Endothelial cell of hepatic sinusoid (primary cell): ENCODE results near the gene LILRA5.
"Not testable (repeated sequence)": the region's sequence is repeated elsewhere in the genome, so short reads cannot be mapped to it uniquely, and the experiment has no call there.

Experiments used
- in situ Hi-C: cut with HindIII; loops from 2 replicates; pipeline ENCODE4 v1.10.0; 2017; ENCODE audit warnings: low sequenced_read_pairs

LILRA5 gene

DNA sequence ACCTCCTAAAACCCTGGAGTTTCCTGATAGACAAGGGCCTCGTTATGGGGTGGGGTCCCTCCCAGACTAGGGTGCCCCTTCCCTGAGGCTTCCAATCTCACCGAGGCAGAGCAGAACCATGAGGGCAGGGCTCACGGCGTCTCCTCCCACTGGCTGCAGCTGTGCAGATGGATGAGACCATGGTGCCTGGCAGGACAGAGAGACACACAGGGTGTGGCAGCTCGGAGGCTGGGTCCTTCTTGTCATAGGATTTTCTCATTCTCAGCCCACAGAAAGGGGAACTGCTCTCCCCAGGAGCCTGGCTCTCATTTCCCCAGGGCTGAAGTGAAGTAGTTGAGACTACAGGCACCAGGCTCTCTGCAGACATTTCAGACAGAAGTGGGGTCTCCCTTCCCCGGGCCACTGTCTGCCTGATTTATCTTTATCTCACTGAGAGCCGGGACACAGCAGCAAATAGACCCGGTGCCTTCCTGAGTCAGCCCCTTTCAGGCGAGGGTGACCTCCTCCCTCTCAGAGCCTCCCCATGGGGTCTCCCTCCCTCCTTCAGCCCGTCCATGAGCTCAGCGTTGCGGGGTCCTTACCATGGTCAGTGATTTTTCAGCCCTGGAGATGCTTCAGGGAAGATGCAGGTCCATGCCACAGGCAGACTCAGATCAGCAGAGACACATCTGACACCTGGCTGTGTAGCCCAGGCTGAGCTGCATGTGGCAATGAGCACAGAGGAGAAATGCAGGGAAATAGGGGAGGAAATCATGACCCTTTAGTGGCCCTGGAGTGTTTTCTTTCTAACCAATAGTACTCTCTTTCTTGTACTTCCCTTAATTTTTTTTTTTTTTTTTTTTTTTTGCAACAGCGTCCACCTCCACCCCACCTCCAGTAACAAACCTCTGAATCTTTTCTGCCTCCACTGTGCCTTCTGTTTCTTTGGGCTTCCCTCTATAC, at the start of gene LILRA5:
LILRA5 (minus strand) TSS at position 731 of the 942 bp plus-strand sequence; CDS start at position 584, 147 bp downstream.
- in situ Hi-C loops = no loop called here

DNA sequence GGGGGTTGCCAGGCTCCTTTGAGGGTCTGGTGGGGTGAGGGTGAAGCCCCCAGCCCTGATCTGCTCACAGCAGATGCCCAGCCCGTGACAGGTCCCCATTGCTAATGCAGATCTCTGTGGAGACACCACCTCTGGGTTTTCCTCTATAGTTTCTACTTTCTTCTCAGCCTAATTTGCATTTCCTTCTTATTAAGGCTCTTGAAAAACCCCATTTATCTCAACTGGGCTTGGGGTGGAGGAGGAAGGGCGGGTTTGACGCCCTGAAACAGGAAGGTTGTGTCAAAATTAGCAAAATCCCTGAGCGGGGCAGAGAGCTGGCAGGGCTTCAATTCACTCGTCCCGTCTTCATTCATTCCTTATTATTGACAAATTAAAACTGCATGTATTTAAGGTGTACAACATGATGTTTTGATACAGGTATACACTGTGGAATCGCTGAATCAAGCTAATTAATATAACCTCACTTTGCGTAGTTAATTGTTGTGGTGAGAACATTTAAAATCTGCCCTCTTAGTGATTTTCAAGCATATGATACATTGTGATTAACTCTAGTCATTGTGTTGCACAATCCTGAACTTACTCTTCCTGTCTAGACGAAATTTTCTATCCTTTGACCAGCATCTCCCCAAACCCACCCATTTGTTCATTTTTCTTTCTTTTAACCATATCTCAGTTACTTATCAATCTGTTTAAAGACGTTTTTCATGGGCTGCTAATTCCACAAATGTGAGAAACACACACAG, 48.9 kb upstream of the LILRA5 start:
- in situ Hi-C loops = not testable (repeated sequence)

DNA sequence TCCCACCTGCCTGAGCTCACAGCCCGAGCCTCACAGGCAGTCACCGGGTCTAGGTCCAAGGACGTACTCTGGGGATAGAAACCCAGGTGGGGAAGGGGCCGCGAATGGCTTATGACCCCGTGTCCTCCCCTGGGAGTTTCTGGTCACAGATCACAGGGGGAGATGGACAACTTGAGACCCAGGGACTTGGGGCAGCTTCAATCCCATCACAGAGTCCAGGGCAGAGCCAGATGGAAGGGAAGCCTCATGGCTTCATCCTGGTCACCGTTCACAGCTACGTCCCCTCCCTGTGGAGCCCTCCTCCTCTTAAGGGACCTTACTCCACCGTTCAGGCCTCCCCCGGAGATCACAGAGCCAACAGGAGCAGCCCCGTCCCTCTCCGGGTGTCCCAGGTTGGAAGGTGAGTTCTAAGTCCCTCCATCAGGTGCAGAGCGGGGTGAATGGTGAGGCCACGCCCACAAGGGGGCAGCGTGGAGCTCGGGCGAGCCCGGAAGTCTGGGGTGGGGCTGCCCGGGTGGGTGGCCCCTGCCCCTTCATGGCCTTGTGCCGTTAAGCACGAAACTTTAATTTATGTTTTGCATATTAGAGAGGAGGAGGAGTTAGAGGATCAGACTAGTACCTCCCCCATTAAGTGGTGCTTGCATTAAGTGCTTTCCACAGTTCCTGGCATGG, 46.3 kb upstream of the LILRA5 start:
- in situ Hi-C loops = not testable (repeated sequence)

DNA sequence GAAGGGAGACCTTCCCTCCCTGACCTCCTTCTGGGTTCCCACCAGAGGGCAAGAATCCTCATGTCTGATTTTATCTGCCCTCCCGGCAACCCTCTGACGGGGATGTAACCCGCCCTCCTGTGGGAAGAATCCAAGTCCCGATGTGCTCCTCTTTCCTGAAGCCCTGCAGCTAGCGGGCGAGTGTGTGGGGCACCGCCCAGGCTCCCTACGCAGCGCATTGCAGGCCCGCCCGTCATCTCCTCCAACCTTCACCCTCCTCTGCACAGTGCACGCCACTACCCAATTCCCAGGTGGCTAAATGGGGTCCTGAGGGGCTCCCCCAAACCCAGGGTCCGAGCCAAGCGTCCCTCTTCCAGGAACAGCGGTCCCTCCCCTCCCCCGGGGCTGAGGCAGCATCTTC, 44.4 kb upstream of the LILRA5 start:
- in situ Hi-C loops = no loop called here

DNA sequence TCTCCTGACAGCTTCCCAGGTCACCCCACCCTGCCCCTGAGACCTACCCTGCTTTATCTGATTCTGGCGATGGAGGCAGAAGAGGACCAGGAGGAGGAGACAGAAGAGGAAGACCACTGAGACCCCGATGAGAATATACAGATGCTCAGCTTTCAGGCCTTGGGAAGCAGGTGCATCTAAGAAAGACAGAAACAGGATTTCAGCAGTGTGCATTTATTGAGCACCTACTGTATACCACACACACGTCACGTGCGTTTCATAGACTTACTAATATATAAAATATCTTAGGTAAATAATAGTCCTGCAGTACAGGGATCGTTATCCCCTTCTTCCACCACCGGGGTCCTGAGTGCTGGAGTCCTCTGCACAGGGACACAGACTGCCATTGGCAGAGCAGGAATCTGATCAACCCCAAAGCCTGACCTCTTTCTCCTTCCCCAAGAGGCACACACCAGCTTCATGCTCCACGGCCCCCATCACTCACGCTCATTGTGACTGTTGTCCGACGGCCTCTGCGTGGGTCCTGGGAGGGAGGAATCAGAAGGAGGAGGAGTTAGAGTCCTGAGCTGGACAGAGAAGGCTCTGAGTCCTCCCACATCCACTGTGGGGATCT, 43.6 kb upstream of the LILRA5 start:
- in situ Hi-C loops = no loop called here

DNA sequence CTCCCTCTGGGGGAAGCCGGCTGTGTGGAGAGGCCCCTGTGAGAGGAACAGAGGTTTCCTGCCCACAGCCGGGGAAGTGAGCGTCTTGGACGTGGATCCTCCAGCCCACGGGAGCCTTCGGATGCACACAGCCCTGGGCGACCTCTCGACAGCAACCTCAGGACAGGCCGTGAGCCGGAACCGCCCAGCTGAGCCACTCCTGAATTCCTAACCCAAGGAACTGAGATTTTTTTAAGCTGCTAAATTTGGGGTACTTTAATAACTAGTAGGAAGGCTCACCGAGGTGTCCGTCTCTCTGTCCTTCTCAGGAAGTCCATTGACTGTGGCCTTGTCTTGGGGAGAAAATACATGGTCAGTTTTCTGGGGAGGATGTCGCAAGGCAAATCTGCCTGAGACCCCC, 42.7 kb upstream of the LILRA5 start:
- in situ Hi-C loops = no loop called here

DNA sequence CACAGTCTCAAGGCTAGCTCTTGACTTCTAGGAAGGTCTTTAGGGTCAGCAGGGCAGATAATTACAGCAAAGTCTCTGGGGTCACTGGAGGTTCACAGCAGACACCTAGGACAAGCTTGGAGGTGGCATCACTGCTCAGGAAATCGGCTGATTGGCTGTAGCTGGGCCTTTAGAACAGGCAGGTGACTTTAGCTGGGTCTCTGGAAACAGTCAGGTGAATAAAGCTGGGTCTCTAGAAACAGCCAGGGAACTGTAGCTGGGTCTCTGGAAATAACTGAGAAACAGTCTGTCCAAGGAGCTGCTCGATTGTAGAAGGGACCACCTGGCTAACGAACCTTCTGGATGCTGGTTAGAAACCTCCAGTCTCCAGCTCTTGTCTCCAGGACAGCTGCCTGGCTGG, 41.8 kb upstream of the LILRA5 start:
- in situ Hi-C loops = loop anchor here (5.0 kb wide), 1 partner anchor 72 kb away; the partner anchor contains the start of gene LILRB2

DNA sequence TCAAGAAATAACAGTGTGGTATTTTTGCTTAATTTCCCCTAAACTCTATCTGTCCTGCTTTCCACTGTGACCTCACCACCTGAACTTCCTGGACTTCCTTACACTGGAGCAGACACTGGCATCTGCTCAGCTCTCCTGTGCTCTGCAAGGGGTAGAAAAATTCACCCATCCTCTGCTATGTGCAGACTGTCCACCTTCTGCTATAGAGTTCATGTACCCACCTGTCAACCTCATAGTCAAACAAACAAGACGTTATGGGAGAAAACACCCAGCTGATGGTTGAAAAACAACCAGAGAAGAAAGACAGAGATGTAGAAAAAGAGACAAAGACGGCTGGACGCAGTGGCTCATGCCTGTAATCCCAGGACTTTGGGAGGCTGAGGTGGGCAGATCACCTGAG, 39.6 kb upstream of the LILRA5 start:
- in situ Hi-C loops = loop anchor here (5.0 kb wide), 1 partner anchor 70 kb away; the partner anchor contains the start of gene LILRB2

DNA sequence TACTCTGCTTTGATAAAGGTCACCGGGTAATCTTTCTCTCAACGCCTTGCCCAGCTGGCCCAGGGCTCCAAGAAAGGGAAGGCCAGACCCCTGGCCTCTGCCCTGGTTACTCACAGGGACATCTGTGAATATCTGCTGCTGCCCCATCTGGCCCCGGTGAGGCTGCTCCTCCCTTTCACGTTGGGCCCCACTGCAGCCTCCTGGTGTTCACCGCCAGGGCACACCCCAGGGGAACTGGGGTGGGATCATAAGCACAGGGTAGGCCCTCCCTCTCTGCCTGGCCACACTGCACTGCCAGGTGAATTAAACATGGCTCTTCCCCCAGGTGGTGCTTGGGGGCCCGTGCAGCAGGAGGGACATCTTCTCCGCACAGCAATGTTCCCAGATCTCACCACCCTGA, 39.1 kb upstream of the LILRA5 start:
- in situ Hi-C loops = loop anchor here (5.0 kb wide), 1 partner anchor 70 kb away; the partner anchor contains the start of gene LILRB2

DNA sequence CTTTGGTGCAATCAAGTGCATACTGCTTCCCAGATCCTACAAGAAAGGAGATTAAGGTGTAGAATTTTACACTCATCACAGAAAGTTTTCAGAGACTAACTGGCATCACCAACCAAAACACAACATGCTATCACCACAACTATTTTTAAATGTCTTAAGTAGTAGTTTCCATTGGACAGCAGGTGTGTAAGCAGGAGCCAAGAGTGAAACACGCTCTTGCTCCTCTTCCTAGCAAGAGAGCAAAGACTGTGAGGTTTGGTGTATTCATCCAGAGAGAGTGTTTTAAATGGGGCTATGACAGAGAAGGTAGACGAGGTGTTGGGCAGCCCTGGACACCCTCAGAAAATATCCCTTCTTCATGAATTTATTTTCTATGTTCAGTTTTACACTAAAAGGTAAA, 38.5 kb upstream of the LILRA5 start:
- in situ Hi-C loops = loop anchor here (5.0 kb wide), 1 partner anchor 69 kb away; the partner anchor contains the start of gene LILRB2

DNA sequence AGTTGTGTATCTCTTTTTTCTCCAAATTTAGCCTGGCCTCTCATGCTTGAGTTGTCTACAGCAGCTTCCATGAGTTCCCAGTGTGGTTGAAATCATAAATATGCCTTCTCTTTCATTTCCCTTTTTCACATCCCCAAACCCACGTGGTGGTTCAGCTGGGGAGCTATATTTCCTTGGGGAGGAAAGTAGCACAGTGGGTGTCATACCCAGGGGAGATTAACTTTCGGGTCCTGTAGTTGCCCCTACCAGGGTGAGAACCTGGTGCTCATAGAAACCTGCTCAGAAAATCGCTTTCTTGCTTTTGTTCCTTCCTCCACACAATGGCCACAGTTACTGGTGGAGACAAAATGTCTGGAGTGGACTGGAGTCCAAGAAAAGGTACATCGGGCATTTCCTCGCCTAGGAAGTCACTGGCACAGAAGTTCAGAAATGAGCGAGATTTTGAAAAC, 33.0 kb upstream of the LILRA5 start:
- in situ Hi-C loops = no loop called here

DNA sequence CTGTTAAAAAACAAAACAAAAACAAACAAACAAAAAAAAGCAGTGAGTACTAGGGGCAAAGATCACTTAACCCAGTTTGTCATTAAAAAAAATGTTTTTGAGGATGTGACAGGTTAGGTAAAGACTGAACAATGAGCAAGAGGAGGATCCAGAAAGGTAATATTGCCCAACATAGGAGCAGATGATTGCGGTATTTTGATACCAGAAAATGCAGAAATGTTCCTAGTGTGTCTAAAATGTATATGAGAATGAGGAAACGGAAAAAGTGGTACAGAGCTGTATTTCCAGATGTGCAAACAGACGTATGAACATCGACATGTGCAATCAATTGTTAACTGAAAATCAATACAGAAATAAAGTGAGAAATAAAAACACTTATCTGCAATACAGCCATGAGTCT, 30.9 kb upstream of the LILRA5 start:
- in situ Hi-C loops = no loop called here

DNA sequence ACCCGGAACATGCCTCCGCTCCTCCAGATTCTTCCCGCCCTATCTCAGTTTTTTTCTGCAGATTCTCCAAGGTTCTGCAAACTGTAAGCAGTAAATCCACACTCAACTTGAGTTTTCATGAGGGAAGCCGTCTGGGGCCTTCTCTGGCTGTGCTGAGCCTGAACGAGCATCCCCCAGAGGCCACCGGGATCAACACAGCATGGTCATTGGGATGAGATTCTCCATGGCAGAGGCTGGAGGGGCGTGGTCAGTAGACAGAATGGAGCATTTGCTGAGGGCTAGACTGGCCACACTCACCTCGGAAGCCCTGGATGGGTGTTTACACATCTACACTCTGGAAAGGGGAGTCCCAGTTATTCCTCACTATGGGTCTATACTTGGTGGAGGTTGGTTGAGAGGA, 28.3 kb upstream of the LILRA5 start:
- in situ Hi-C loops = no loop called here

DNA sequence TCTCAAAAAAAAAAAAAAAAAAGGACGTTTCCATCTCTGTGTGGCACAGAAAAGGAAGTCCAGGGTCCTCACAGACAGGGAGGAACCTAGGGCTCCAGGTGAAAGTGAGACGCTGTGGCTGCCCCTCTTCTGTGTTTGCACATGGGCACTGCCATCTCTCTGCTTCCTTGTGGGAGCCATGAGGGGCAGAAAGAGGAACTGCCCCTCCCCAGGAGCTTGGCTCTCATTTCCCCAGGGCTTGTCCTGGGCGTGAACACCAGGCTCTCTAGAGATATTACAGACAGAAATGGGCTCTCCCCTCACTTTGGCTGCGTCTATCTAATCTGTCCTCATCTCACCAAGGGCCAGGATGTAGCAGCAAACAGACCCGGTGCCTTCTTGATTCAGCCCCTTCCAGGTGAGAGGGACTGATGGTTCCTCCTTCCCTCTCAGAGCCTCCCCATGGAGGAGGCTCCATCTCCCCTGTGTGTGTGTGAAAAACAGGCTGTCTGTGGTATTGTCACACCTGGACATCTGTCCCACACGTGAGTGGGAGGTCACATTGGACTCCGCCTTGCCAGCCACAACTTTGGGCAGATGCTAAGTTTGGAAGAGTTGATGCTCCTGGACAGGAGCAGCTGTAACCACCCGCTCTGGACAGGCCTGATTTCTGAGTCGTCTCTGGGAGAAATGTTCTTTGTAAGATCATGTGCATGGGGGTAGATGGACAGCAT, 26.8 kb upstream of the LILRA5 start:
- in situ Hi-C loops = no loop called here

DNA sequence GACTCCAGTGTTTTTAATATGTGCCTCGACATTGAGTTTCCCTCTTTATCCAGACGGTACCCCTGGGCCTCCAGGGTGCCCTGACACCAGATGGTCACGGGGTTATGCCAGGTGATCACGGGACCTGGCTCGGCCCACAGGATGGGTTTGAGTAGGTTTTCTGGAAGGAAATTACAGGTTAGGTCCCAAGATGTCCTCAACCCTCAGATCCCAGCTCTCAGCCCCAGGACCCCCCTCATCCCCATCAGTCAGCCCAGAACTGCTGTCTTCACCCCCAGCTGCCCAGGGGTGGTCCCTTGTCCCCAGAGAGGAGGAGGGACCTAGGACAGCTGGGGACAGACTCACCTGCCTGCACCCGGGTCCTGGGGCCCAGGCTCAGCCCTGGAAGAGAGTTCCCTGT, 25.6 kb upstream of the LILRA5 start:
- in situ Hi-C loops = no loop called here

DNA sequence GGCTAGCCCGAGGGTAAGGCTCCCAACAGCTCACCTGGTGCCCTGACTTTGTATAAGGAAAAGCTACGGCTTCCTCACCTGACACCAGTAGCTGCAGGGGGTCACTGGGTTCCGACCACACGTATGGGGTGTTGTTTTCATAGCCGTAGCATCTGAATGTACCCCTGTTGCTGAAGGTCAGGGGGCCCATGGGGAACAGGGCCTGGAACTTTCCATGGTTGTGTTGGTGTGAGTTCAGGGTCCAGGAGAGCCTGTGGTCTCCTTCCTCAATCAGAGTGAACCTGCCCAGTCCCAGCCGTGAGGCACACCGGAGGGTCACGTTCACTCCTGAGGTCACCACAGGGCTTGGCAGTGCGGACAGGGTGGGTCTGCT, 24.9 kb upstream of the LILRA5 start:
- in situ Hi-C loops = no loop called here

DNA sequence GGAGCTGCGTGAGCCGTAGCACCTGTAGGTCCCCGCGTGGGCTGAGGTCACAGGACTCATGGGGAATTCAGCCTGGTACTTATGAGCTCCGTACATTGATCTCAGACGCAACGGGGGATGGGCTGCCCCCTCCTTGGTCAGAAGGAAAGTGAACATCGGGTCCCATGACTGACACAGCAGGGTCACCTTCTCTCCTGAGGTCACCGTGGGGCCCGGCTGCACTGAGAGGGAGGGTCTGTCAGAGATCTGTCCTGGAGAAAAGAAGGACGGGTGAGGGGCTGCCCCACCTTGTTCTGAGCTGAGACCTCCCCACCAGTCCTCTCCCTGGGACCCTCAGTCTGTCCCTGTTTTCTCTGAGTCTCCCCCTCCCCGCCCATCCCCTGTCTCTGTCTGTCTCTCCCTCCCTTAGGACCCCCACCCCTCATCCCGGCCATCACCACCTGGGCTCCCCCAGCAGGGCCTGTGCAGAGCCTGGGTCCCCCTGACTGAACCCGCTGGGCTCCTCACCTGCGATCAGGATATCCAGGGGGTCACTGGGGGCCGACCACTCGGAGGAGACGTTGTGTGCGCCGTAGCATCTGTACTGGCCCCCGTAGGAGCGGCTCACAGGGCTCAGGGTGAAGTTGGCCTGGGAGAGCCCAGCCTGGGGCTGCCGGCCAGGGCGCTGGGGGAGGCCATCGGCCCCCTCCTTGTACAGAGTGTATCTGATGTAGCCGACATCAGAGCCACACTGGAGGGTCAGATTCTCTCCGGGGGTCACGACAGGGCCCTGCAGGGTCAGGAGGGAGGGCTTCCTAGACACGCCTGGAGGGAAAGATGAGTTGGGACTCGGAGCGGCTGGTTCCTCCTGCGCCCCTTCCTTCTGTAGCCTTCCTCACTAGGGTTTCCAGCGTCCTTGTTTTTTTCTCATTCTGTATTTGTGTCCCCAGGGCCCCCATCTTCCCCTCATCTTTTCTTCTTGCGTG, 24.2 kb upstream of the LILRA5 start:
- in situ Hi-C loops = no loop called here

DNA sequence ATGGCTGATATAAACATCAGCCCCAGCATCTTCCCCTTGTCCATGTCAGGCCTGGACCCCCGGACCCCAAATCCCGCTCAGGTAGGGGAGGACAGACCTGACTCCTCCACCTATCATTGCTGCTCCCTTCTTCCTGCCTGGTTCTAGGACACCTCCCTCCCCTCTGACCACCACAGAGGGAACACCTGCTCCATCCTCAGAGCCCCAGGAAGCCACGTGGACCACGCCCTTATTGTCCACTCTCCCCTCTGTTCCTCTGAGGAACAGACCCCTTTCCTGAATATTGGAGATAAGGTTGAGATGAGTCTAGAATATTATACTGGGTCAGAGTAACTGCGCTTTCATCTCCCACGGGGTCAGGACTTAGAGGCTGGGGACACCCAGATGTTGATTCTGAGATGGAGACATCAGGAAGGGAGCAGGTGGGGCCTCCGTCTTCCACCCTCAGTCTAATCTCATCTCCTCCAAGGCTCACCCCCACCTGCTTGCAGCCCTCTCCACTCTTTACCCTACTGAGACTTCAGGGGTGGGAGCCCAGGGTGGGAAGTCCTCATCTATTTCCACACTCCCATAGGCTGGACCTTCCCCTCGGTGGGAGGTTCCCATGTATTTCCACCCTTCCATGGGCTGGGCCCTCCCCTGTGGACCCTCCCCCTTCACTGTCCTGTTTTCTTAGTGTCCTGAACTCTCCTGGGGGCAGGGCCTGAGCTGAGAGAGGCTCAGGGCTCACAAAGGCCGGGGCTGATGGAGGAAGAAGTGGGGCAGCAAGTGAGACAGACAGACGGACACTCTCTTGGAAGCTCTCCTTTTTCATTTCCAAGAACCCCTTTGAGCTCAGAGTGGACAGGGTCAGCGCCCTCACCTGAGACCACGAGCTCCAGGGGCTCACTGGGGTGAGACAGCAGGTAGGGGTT, 23.3 kb upstream of the LILRA5 start:
- in situ Hi-C loops = no loop called here
